ENCODE results near the gene ZG16B.

ZG16B gene

DNA sequence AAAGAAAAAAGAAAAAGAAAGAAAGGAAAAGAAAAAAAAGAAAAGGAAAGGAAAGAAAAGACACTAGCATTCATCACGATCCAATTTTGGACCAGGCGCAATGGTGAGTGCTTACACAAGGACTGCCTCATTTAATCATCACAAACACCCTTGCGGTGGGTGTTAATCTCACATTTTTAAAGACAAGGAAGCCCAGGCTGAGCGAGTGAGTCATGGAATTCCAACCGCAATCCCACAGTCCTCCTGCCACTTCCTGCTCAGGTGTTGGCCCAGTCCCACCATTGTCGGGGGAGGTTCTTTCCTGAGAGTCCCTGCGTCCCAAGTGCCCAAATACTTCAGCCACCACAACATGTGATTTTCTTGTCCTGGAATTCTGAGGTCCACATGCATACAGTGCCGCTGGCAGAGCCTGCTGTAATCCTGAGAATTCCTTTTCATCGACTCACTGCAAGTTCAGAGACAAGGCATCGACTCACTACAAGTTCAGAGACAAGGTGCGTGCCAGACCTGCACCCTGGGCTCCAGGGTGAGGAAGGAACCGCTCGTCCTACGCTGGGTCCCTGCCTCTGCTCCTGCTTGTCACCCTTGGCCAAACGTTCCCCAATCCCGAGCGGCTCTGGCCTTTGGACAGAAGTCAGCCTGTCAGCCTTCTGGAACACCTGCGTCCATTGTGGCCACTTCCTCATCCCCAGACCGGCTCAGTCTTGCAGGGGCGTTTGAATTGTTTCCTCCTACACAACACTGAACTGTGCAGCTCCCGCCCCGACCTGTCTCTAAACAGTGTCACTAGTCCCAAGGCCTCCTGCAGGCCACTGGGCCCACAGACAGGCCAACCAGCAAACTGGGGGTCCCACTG lies 5.8 kb downstream of the ZG16B start (continued):
- TF ChIP-seq, protein P1, sequence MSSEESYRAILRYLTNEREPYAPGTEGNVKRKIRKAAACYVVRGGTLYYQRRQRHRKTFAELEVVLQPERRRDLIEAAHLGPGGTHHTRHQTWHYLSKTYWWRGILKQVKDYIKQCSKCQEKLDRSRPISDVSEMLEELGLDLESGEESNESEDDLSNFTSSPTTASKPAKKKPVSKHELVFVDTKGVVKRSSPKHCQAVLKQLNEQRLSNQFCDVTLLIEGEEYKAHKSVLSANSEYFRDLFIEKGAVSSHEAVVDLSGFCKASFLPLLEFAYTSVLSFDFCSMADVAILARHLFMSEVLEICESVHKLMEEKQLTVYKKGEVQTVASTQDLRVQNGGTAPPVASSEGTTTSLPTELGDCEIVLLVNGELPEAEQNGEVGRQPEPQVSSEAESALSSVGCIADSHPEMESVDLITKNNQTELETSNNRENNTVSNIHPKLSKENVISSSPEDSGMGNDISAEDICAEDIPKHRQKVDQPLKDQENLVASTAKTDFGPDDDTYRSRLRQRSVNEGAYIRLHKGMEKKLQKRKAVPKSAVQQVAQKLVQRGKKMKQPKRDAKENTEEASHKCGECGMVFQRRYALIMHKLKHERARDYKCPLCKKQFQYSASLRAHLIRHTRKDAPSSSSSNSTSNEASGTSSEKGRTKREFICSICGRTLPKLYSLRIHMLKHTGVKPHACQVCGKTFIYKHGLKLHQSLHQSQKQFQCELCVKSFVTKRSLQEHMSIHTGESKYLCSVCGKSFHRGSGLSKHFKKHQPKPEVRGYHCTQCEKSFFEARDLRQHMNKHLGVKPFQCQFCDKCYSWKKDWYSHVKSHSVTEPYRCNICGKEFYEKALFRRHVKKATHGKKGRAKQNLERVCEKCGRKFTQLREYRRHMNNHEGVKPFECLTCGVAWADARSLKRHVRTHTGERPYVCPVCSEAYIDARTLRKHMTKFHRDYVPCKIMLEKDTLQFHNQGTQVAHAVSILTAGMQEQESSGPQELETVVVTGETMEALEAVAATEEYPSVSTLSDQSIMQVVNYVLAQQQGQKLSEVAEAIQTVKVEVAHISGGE (tag by site-specific recombination; conservative IDR thresholded peaks at IDR 0.05; ENCODE audit: low read depth), result no peak
- no peak for TF ChIP-seq ZNF311 (tag by site-specific recombination; IDR thresholded peaks at IDR 0.05; ENCODE audit: borderline replicate concordance)
- TF ChIP-seq ZNF501 (tag by site-specific recombination; IDR thresholded peaks at IDR 0.05), result no peak
- TF ChIP-seq, protein P2, sequence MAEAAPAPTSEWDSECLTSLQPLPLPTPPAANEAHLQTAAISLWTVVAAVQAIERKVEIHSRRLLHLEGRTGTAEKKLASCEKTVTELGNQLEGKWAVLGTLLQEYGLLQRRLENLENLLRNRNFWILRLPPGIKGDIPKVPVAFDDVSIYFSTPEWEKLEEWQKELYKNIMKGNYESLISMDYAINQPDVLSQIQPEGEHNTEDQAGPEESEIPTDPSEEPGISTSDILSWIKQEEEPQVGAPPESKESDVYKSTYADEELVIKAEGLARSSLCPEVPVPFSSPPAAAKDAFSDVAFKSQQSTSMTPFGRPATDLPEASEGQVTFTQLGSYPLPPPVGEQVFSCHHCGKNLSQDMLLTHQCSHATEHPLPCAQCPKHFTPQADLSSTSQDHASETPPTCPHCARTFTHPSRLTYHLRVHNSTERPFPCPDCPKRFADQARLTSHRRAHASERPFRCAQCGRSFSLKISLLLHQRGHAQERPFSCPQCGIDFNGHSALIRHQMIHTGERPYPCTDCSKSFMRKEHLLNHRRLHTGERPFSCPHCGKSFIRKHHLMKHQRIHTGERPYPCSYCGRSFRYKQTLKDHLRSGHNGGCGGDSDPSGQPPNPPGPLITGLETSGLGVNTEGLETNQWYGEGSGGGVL (tag by site-specific recombination; IDR thresholded peaks at IDR 0.05), result peak; percentile 65
- TF ChIP-seq, protein P3, sequence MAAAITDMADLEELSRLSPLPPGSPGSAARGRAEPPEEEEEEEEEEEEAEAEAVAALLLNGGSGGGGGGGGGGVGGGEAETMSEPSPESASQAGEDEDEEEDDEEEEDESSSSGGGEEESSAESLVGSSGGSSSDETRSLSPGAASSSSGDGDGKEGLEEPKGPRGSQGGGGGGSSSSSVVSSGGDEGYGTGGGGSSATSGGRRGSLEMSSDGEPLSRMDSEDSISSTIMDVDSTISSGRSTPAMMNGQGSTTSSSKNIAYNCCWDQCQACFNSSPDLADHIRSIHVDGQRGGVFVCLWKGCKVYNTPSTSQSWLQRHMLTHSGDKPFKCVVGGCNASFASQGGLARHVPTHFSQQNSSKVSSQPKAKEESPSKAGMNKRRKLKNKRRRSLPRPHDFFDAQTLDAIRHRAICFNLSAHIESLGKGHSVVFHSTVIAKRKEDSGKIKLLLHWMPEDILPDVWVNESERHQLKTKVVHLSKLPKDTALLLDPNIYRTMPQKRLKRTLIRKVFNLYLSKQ (tag by site-specific recombination; IDR thresholded peaks at IDR 0.05; ENCODE audit: borderline replicate concordance), result no peak
- no peak for TF ChIP-seq ZNF184 (tag by site-specific recombination; IDR thresholded peaks at IDR 0.05)
- TF ChIP-seq ZFP37 (tag by site-specific recombination; IDR thresholded peaks at IDR 0.05), result peak; percentile 69
- TF ChIP-seq ZNF132 (tag by site-specific recombination; IDR thresholded peaks at IDR 0.05; ENCODE audit: borderline replicate concordance), result no peak
- TF ChIP-seq SP2 (tag by site-specific recombination; IDR thresholded peaks at IDR 0.05), result peak; percentile 50
- no peak for TF ChIP-seq ZBTB20 (tag by site-specific recombination; IDR thresholded peaks at IDR 0.05)
- TF ChIP-seq WT1 (tag by site-specific recombination; IDR thresholded peaks at IDR 0.05), result no peak
- no peak for TF ChIP-seq ZNF121 (tag by site-specific recombination; IDR thresholded peaks at IDR 0.05)
- no peak for TF ChIP-seq ZNF514 (tag by site-specific recombination; IDR thresholded peaks at IDR 0.05)
- no peak for TF ChIP-seq MYNN (tag by site-specific recombination; IDR thresholded peaks at IDR 0.05; ENCODE audit: borderline replicate concordance)
- no peak for TF ChIP-seq GLI2 (tag by site-specific recombination; IDR thresholded peaks at IDR 0.05; ENCODE audit: borderline replicate concordance, low read depth)
- TF ChIP-seq SETDB1 (IDR thresholded peaks at IDR 0.05; ENCODE audit: insufficient read length, low read length), result no peak
- no peak; the same call in 1 of the 2 replicates for TF ChIP-seq EGR2 (tag by site-specific recombination; IDR thresholded peaks at IDR 0.05; ENCODE audit: low read depth)
- TF ChIP-seq, protein P4, sequence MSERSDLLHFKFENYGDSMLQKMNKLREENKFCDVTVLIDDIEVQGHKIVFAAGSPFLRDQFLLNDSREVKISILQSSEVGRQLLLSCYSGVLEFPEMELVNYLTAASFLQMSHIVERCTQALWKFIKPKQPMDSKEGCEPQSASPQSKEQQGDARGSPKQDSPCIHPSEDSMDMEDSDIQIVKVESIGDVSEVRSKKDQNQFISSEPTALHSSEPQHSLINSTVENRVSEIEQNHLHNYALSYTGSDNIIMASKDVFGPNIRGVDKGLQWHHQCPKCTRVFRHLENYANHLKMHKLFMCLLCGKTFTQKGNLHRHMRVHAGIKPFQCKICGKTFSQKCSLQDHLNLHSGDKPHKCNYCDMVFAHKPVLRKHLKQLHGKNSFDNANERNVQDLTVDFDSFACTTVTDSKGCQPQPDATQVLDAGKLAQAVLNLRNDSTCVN (tag by site-specific recombination; optimal IDR thresholded peaks at IDR 0.05), result no peak
- TF ChIP-seq ZNF175 (tag by site-specific recombination; IDR thresholded peaks at IDR 0.05), result no peak
- TF ChIP-seq GLIS2 (tag by site-specific recombination; IDR thresholded peaks at IDR 0.05), result no peak
- TF ChIP-seq ZNF16 (tag by site-specific recombination; IDR thresholded peaks at IDR 0.05; ENCODE audit: low read depth), result no peak
- TF ChIP-seq YY1 (tag by site-specific recombination; IDR thresholded peaks at IDR 0.05), result no peak
- TF ChIP-seq, protein P5, sequence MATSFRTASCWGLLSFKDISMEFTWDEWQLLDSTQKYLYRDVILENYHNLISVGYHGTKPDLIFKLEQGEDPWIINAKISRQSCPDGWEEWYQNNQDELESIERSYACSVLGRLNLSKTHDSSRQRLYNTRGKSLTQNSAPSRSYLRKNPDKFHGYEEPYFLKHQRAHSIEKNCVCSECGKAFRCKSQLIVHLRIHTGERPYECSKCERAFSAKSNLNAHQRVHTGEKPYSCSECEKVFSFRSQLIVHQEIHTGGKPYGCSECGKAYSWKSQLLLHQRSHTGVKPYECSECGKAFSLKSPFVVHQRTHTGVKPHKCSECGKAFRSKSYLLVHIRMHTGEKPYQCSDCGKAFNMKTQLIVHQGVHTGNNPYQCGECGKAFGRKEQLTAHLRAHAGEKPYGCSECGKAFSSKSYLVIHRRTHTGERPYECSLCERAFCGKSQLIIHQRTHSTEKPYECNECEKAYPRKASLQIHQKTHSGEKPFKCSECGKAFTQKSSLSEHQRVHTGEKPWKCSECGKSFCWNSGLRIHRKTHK (tag by site-specific recombination; IDR thresholded peaks at IDR 0.05), result no peak
- TF ChIP-seq ZNF660 (tag by site-specific recombination; IDR thresholded peaks at IDR 0.05), result no peak
- TF ChIP-seq HOXA7 (CRISPR knock-in tag; IDR thresholded peaks at IDR 0.05; ENCODE audit: borderline replicate concordance), result no peak
- TF ChIP-seq ZNF214 (tag by site-specific recombination; IDR thresholded peaks at IDR 0.05; ENCODE audit: borderline replicate concordance), result no peak
- TF ChIP-seq ZNF558 (tag by site-specific recombination; IDR thresholded peaks at IDR 0.05), result no peak
- TF ChIP-seq ZSCAN30 (tag by site-specific recombination; IDR thresholded peaks at IDR 0.05), result no peak
- no peak for TF ChIP-seq ZNF354C (tag by site-specific recombination; IDR thresholded peaks at IDR 0.05; ENCODE audit: borderline replicate concordance, low read depth)
- TF ChIP-seq ZNF670 (tag by site-specific recombination; IDR thresholded peaks at IDR 0.05; ENCODE audit: low read depth), result no peak
